ENCODE data around the gene SLC39A7. TPM values are rescaled to one million over a fixed set of nuclear protein-coding genes. Genes with fewer than 3 reads are reported as not detected.

SLC39A7 gene
- total RNA-seq, 6 donors from 2014 or later, result 37.7 to 104 (median 86.7) TPM

GRCh38 chr6:33243476-33243875 is 42.8 kb downstream of the SLC39A7 start:
- H3K36me3 ChIP-seq, result no peaks in the 10 kb centered on the region
- no peak for DNase-seq

GRCh38 chr6:33247977-33248642 is 47.4 kb downstream of the SLC39A7 start:
- DNase-seq (peak; percentile 86 to 89), ATAC-seq (ENCODE audit: low FRiP score in 2 of 2) (peak; percentile 93 to 94)
- H3K9me3 ChIP-seq, result no peaks in the 10 kb centered on the region
- TF ChIP-seq CTCF (IDR thresholded peaks at IDR 0.05), result peak; percentile 93 to 97 (median 96)
- peak in 1 of 2 donors; percentile 19 for TF ChIP-seq POLR2AphosphoS5 (IDR thresholded peaks at IDR 0.05)
- TF ChIP-seq EP300 (IDR thresholded peaks at IDR 0.05), result no peak
- no peaks in the 10 kb centered on the region for H3K27me3 ChIP-seq
- peaks cover 0 to 3% (median 0%) of the 10 kb centered on the region in 4 donors for H3K36me3 ChIP-seq
- WGBS, 2 donors, result 7 to 8% methylated on average over 21 to 28 of the region's 28 CpGs
- peak overlapping the region; percentile 88 to 97 (median 93) for H3K27ac ChIP-seq
- peaks cover 23 to 30% (median 25%) of the 10 kb centered on the region in 4 donors for H3K4me1 ChIP-seq
- H3K4me3 ChIP-seq, result peak overlapping the region; percentile 11 to 57 (median 46)

More at GRCh38 chr6:33243476-33243875, 42.8 kb downstream of the SLC39A7 start:
- Histone ChIP-seq H3K4me1 (peaks cover 7 to 8% (median 7%) of the 10 kb centered on the region in 4 donors), H3K27ac (no peak overlapping the region), H3K27me3 (no peaks in the 10 kb centered on the region), H3K4me3 (no peak overlapping the region), H3K9me3 (no peaks in the 10 kb centered on the region)
- ATAC-seq (ENCODE audit: low FRiP score in 2 of 2), result no peak
- 45 to 54% methylated on average over 1 of the region's 1 CpG for WGBS, 2 donors
- no peak for TF ChIP-seq POLR2A (IDR thresholded peaks at IDR 0.05)
- TF ChIP-seq POLR2AphosphoS5 (IDR thresholded peaks at IDR 0.05), result no peak
- TF ChIP-seq EP300 (IDR thresholded peaks at IDR 0.05), result no peak
- no peak for TF ChIP-seq CTCF (IDR thresholded peaks at IDR 0.05)

- ATAC-seq (ENCODE audit: low FRiP score in 2 of 2) (peak; percentile 20 to 23), DNase-seq (no peak)
- WGBS, 2 donors, result 2% methylated on average over 8 to 18 of the region's 18 CpGs
Measured at GRCh38 chr6:33248643-33248931, 47.9 kb downstream of the SLC39A7 start.

GRCh38 chr6:33248932-33249731 is 48.5 kb downstream of the SLC39A7 start:
- DNase-seq (peak; percentile 95 to 98), ATAC-seq (ENCODE audit: low FRiP score in 2 of 2) (peak; percentile 98 to 99)
- Histone ChIP-seq H3K4me3 (peak overlapping the region; percentile 44 to 57 (median 53)), H3K27ac (peak overlapping the region; percentile 88 to 97 (median 93)), H3K27me3 (no peaks in the 10 kb centered on the region), H3K9me3 (no peaks in the 10 kb centered on the region), H3K4me1 (peaks cover 23 to 30% (median 25%) of the 10 kb centered on the region in 4 donors), H3K36me3 (peaks cover 0 to 4% (median 0%) of the 10 kb centered on the region in 4 donors)
- 0% methylated on average over 21 to 58 of the region's 58 CpGs for WGBS, 2 donors
- TF ChIP-seq EP300 (IDR thresholded peaks at IDR 0.05), result no peak
- TF ChIP-seq POLR2AphosphoS5 (IDR thresholded peaks at IDR 0.05), result peak; percentile 44 to 78
- TF ChIP-seq POLR2A (IDR thresholded peaks at IDR 0.05), result peak in 3 of 4 donors; percentile 75 to 90 (median 82)
- peak in 3 of 6 experiments; percentile 38 to 43 (median 39) for TF ChIP-seq CTCF (IDR thresholded peaks at IDR 0.05)

More at GRCh38 chr6:33248643-33248931, 47.9 kb downstream of the SLC39A7 start:
- Histone ChIP-seq H3K36me3 (peaks cover 0 to 3% (median 0%) of the 10 kb centered on the region in 4 donors), H3K27me3 (no peaks in the 10 kb centered on the region), H3K27ac (peak overlapping the region; percentile 88 to 97 (median 93)), H3K4me1 (peaks cover 23 to 30% (median 25%) of the 10 kb centered on the region in 4 donors), H3K9me3 (no peaks in the 10 kb centered on the region), H3K4me3 (peak overlapping the region; percentile 11 to 57 (median 46))
- peak in 1 of 6 experiments; percentile 13 for TF ChIP-seq CTCF (IDR thresholded peaks at IDR 0.05)
- TF ChIP-seq EP300 (IDR thresholded peaks at IDR 0.05), result no peak

Data from upper lobe of left lung (tissue), 6 donors.